ENCODE results near the gene ARHGAP22. TPM values are rescaled to one million over a fixed set of nuclear protein-coding genes. Genes with fewer than 3 reads are reported as not detected.

ARHGAP22 gene
- total RNA-seq, 2 donors from 2014 or later = 1.8 to 5.7 TPM

GRCh38 chr10:48480397-48481374 lies 124.2 kb downstream of the ARHGAP22 start:
- Histone ChIP-seq H3K4me3 (no peak overlapping the region), H3K27ac (no peak overlapping the region), H3K36me3 (no peaks in the 10 kb centered on the region), H3K27me3 (no peaks in the 10 kb centered on the region), H3K9me3 (no peaks in the 10 kb centered on the region), H3K4me1 (no peaks in the 10 kb centered on the region)
- TF ChIP-seq CTCF (IDR thresholded peaks at IDR 0.05) = no peak
- DNase-seq (ENCODE audit: low spot score) = peak; percentile 26

GRCh38 chr10:48478980-48479811 lies 125.7 kb downstream of the ARHGAP22 start:
- Histone ChIP-seq H3K9me3 (no peaks in the 10 kb centered on the region), H3K27ac (no peak overlapping the region), H3K27me3 (no peaks in the 10 kb centered on the region), H3K4me1 (no peaks in the 10 kb centered on the region), H3K36me3 (no peaks in the 10 kb centered on the region), H3K4me3 (no peak overlapping the region)
- no peak for TF ChIP-seq CTCF (IDR thresholded peaks at IDR 0.05)
- peak; percentile 46 for DNase-seq (ENCODE audit: low spot score)

GRCh38 chr10:48478469-48478868 lies 126.4 kb downstream of the ARHGAP22 start:
- Histone ChIP-seq H3K36me3 (no peaks in the 10 kb centered on the region), H3K27me3 (no peaks in the 10 kb centered on the region), H3K27ac (no peak overlapping the region), H3K4me1 (no peaks in the 10 kb centered on the region), H3K4me3 (no peak overlapping the region), H3K9me3 (no peaks in the 10 kb centered on the region)
- TF ChIP-seq CTCF (IDR thresholded peaks at IDR 0.05) = no peak
- DNase-seq (ENCODE audit: low spot score) = peak; percentile 26

- H3K4me1 ChIP-seq = no peaks in the 10 kb centered on the region
- H3K9me3 ChIP-seq = peaks cover 0 to 4% of the 10 kb centered on the region in 2 donors
- H3K36me3 ChIP-seq = no peaks in the 10 kb centered on the region
- no peak overlapping the region for H3K4me3 ChIP-seq
- TF ChIP-seq CTCF (IDR thresholded peaks at IDR 0.05) = no peak
- no peak overlapping the region for H3K27ac ChIP-seq
- H3K27me3 ChIP-seq = no peaks in the 10 kb centered on the region
- peak; percentile 18 for DNase-seq (ENCODE audit: low spot score)
Observed at GRCh38 chr10:48477616-48478015, 127.3 kb downstream of the ARHGAP22 start.

GRCh38 chr10:48477141-48477540 lies 127.7 kb downstream of the ARHGAP22 start:
- H3K9me3 ChIP-seq = peaks cover 0 to 4% of the 10 kb centered on the region in 2 donors
- H3K27me3 ChIP-seq = no peaks in the 10 kb centered on the region
- H3K27ac ChIP-seq = no peak overlapping the region
- no peaks in the 10 kb centered on the region for H3K4me1 ChIP-seq
- no peak for TF ChIP-seq CTCF (IDR thresholded peaks at IDR 0.05)
- no peak for DNase-seq (ENCODE audit: low spot score)
- no peaks in the 10 kb centered on the region for H3K36me3 ChIP-seq
- no peak overlapping the region for H3K4me3 ChIP-seq

All from right atrium auricular region (tissue), 2 donors.